IMR-90 (cell line): Measurements from ENCODE around the gene SNX3. TPM values are rescaled to one million over a fixed set of nuclear protein-coding genes. Genes with fewer than 3 reads are reported as not detected.

Experiments
- ATAC-seq: fragments of 200-7000 bp; cut with Tn5 transposase; 2 replicates; pipeline ENCODE4 v1.9.1; 2020; ENCODE audit warnings: low read depth, mild to moderate bottlenecking, moderate library complexity
- BruUV-seq: library from RNA; stranded (reverse); fragments of 400-500 nt; replicated peaks from 2 replicates; lab custom pipeline; 2021; lab: Mats Ljungman, UMichigan
- CTCF ChIA-PET: fragments of 300-600 bp; formaldehyde crosslinking; extraction: SDS; loops from one replicate; lab custom pipeline; 2021; ENCODE audit warnings: antibody characterized with exemption; lab: Yijun Ruan, JAX
- POLR2A ChIA-PET: fragments of 300-600 bp; sonication (Branson Sonifier 250); formaldehyde crosslinking; loops from one replicate; lab custom pipeline; 2022; ENCODE audit warnings: antibody characterized with exemption; ENCODE audit not compliant: unreplicated experiment; lab: Charles Lee
- DNase-seq: peaks from one replicate; pipeline ENCODE4 v3.0.0; 2013
- H2AFZ ChIP-seq: replicated peaks from 2 replicates; pipeline ENCODE3; 2013; ENCODE audit warnings: low read length, mild to moderate bottlenecking; ENCODE audit not compliant: poor library complexity
- H2AK5ac ChIP-seq: 2 replicates; pipeline ENCODE4 v1.6.1; 2013; ENCODE audit warnings: low read depth, low read length, inconsistent platforms
- H2AK9ac ChIP-seq: replicated peaks from 2 replicates; pipeline ENCODE3; 2013; ENCODE audit warnings: mild to moderate bottlenecking, low read depth, low read length, moderate library complexity; ENCODE audit not compliant: poor library complexity
- H2BK120ac ChIP-seq: 2 replicates; pipeline ENCODE4 v1.6.1; 2013; ENCODE audit warnings: low read depth, low read length, inconsistent platforms
- H2BK15ac ChIP-seq: 3 replicates; pipeline ENCODE4 v1.6.1; 2013; ENCODE audit warnings: low read depth, low read length, inconsistent platforms
- H2BK20ac ChIP-seq: 2 replicates; pipeline ENCODE4 v1.6.1; 2013; ENCODE audit warnings: low read depth, mild to moderate bottlenecking, inconsistent platforms, low read length, moderate library complexity
- H2BK5ac ChIP-seq: 2 replicates; pipeline ENCODE4 v1.6.1; 2013; ENCODE audit warnings: mild to moderate bottlenecking, low read depth, low read length, inconsistent platforms; ENCODE audit not compliant: poor library complexity, severe bottlenecking
- H3K14ac ChIP-seq: replicated peaks from 2 replicates; pipeline ENCODE4 v1.6.1; 2013; ENCODE audit warnings: low read depth, low read length, inconsistent platforms
- H3K18ac ChIP-seq: 2 replicates; pipeline ENCODE4 v1.6.1; 2013; ENCODE audit warnings: low read depth, low read length, control low read depth
- H3K23ac ChIP-seq: 2 replicates; pipeline ENCODE4 v1.6.1; 2013; ENCODE audit warnings: low read depth, low read length, inconsistent platforms
- H3K27ac ChIP-seq: 2 replicates; pipeline ENCODE4 v1.5.1; 2013; ENCODE audit warnings: mild to moderate bottlenecking, control low read depth, low read length; ENCODE audit not compliant: insufficient read depth
- H3K27me3 ChIP-seq: 2 replicates; pipeline ENCODE4 v1.6.1; 2013; ENCODE audit warnings: low read length; ENCODE audit not compliant: control insufficient read depth, insufficient read depth
- H3K36me3 ChIP-seq: 2 replicates; pipeline ENCODE4 v1.6.1; 2013; ENCODE audit warnings: low read length, mixed read lengths; ENCODE audit not compliant: control insufficient read depth, insufficient read depth
- H3K4ac ChIP-seq: 2 replicates; pipeline ENCODE4 v1.6.1; 2013; ENCODE audit warnings: low read depth, low read length, inconsistent platforms
- H3K4me1 ChIP-seq: 2 replicates; pipeline ENCODE4 v1.6.1; 2013; ENCODE audit warnings: low read length, mixed read lengths; ENCODE audit not compliant: control insufficient read depth, insufficient read depth
- H3K4me2 ChIP-seq: 2 replicates; pipeline ENCODE4 v1.6.1; 2013; ENCODE audit warnings: low read depth, mild to moderate bottlenecking, control low read depth, low read length, moderate library complexity
- H3K4me3 ChIP-seq: 2 replicates; pipeline ENCODE4 v1.5.1; 2013; ENCODE audit warnings: low read depth, mild to moderate bottlenecking, control low read depth, low read length, moderate library complexity; ENCODE audit not compliant: insufficient read depth
- H3K56ac ChIP-seq: 2 replicates; pipeline ENCODE4 v1.6.1; 2013; ENCODE audit warnings: low read length, inconsistent platforms; ENCODE audit not compliant: insufficient read depth; ENCODE audit errors: extremely low read depth
- H3K79me1 ChIP-seq, 2 experiments: 2 replicates each; pipeline ENCODE4 v1.6.1; 2013; ENCODE audit warnings: low read length in 2 of 2, inconsistent platforms in 1 of 2, low read depth in 1 of 2
- H3K9ac ChIP-seq: 2 replicates; pipeline ENCODE4 v1.6.1; 2013; ENCODE audit warnings: low read depth, low read length, control low read depth
- H3K9me1 ChIP-seq: 2 replicates; pipeline ENCODE4 v1.6.1; 2013; ENCODE audit warnings: low read length, inconsistent platforms; ENCODE audit not compliant: insufficient read depth
- H3K9me3 ChIP-seq: 2 replicates; pipeline ENCODE4 v1.6.1; 2013; ENCODE audit warnings: low read length; ENCODE audit not compliant: control insufficient read depth, insufficient read depth
- H4K20me1 ChIP-seq: 2 replicates; pipeline ENCODE4 v1.6.1; 2013; ENCODE audit warnings: low read length, inconsistent platforms; ENCODE audit not compliant: insufficient read depth
- H4K5ac ChIP-seq: 2 replicates; pipeline ENCODE4 v1.6.1; 2013; ENCODE audit warnings: mild to moderate bottlenecking, low read depth, low read length, control low read depth
- H4K8ac ChIP-seq, 2 experiments: 2 replicates each; pipeline ENCODE4 v1.6.1; 2013; ENCODE audit warnings: low read depth in 2 of 2, low read length in 2 of 2, control low read depth in 1 of 2, inconsistent platforms in 1 of 2
- H4K91ac ChIP-seq: 2 replicates; pipeline ENCODE4 v1.6.1; 2013; ENCODE audit warnings: low read depth, low read length, inconsistent platforms; ENCODE audit not compliant: insufficient read depth
- CEBPB ChIP-seq: IDR thresholded peaks from 2 replicates; pipeline ENCODE4 v1.6.1; 2012; ENCODE audit warnings: low read depth, low read length, improper control_type of control experiment
- CTCF ChIP-seq: conservative IDR thresholded peaks from 2 replicates; pipeline ENCODE4 v1.5.1; 2012; ENCODE audit warnings: mild to moderate bottlenecking, low read depth, low read length, improper control_type of control experiment
- ELK1 ChIP-seq: fragments of 150-350 bp; IDR thresholded peaks from 2 replicates; pipeline ENCODE4 v1.6.1; 2016; ENCODE audit warnings: low read depth, mild to moderate bottlenecking, low read length, moderate library complexity, borderline replicate concordance
- FOS ChIP-seq: fragments of 150-350 bp; IDR thresholded peaks from 2 replicates; pipeline ENCODE4 v1.6.1; 2016; ENCODE audit warnings: low read depth, low read length
- MAFK ChIP-seq: IDR thresholded peaks from 2 replicates; pipeline ENCODE4 v1.6.1; 2012; ENCODE audit warnings: low read depth, low read length, improper control_type of control experiment
- MAZ ChIP-seq: IDR thresholded peaks from 2 replicates; pipeline ENCODE4 v1.6.1; 2012; ENCODE audit warnings: low read depth, mild to moderate bottlenecking, low read length, improper control_type of control experiment, moderate library complexity, borderline replicate concordance
- NFE2L2 ChIP-seq: fragments of 150-350 bp; IDR thresholded peaks from 2 replicates; pipeline ENCODE4 v1.6.1; 2016; ENCODE audit warnings: low read depth, mild to moderate bottlenecking, low read length
- RAD21 ChIP-seq: IDR thresholded peaks from 2 replicates; pipeline ENCODE4 v1.6.1; 2012; ENCODE audit warnings: low read length, improper control_type of control experiment
- RCOR1 ChIP-seq: IDR thresholded peaks from 2 replicates; pipeline ENCODE4 v1.6.1; 2012; ENCODE audit warnings: mild to moderate bottlenecking, low read length, improper control_type of control experiment; ENCODE audit not compliant: insufficient replicate concordance
- SMC3 ChIP-seq: fragments of 150-350 bp; IDR thresholded peaks from 2 replicates; pipeline ENCODE4 v1.6.1; 2016; ENCODE audit warnings: low read depth, mild to moderate bottlenecking, antibody characterized with exemption, low read length, moderate library complexity
- WGBS, 2 experiments: methylation state at CpG; one replicate each; pipeline versions ENCODE4 v1.1.5 to v1.1.7; 2013; ENCODE audit warnings: missing lambda C conversion rate in 2 of 2; ENCODE audit not compliant: insufficient read length in 1 of 2; ENCODE audit errors: extremely low coverage in 2 of 2; 5-methylcytosine and 5-hydroxymethylcytosine counted together
- dilution Hi-C: fragments of 300-500 bp; cut with HindIII; formaldehyde crosslinking; loops from one replicate; pipeline ENCODE4 v1.14.3; 2018; ENCODE audit warnings: low sequenced_read_pairs; ENCODE audit not compliant: unreplicated experiment
- in situ Hi-C: fragments of 300-500 bp; cut with MboI; formaldehyde crosslinking; loops from 3 replicates; pipeline ENCODE4 v1.14.3; 2019; ENCODE audit warnings: low sequenced_read_pairs, inconsistent platforms, mixed read lengths
- intact Hi-C: fragments of 100-400 bp; cut with micrococcal nuclease; formaldehyde crosslinking; loops from 2 replicates; pipeline ENCODE4 v1.10.0; 2022
- polyA plus RNA-seq, 3 experiments: library from polyadenylated mRNA; depleted of rRNA; stranded (reverse); fragments of >200 nt; gene quantifications; 2 replicates each; pipeline ENCODE4 v1.2.3, GENCODE V29; 2012; ENCODE audit warnings: low replicate concordance in 1 of 3
- total RNA-seq: library from RNA; depleted of rRNA; stranded (reverse); fragments of >200 nt; gene quantifications from 2 replicates; pipeline ENCODE4 v1.2.3, GENCODE V29; 2012
- TF ChIP-seq, protein P1 (sequence below): fragments of 150-350 bp; IDR thresholded peaks from 2 replicates; pipeline ENCODE4 v1.6.1; 2017; ENCODE audit warnings: mild to moderate bottlenecking, antibody characterized with exemption, low read length, low read depth

Gene SNX3
- total and polyA plus RNA-seq, 2 of the 4 experiments (the other 2 are of a cell fraction): 105 to 159 TPM

DNA sequence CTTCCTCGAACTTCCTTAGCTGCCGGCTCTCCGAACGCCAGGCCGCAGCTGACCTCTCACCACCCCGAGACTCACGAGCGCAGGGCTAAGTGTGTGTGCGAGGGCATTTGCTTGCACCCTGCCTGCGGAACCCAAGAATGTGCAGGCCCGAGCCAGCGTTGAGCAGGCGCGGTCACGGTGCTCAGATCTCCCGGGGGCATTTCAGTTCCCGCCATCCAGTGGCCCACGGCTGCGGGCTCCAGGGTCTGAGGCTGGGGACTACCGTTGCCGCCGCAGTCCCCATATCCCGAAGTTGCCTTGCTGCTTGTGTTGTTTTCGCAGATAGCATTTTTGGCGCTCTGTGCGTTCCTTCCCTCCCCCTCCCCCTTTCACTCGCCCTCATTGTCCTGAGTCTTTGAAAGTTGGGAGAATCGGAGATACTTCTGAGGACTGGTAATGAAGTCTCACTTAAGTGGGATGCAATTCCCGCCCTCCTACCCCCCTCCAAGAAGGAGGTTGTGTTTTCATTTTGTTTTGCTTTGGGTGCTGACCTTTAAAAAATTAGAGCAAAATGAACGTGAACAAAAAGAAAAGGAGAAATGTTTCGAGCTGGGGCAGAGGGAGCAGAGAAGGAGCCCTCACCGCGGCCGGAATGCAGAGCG, 93.3 kb downstream of the SNX3 start:
- Histone ChIP-seq H3K9me1 (no peaks in the 10 kb centered on the region; the same call in 1 of the 2 replicates), H2BK120ac (no peak overlapping the region), H3K9ac (no peak overlapping the region), H3K27me3 (peaks cover 99% of the 10 kb centered on the region), H3K56ac (no peak overlapping the region), H3K23ac (no peak overlapping the region), H3K79me1 (no peaks in the 10 kb centered on the region), H4K8ac (no peak overlapping the region), H2BK20ac (no peak overlapping the region), H3K36me3 (no peaks in the 10 kb centered on the region), H3K14ac (no peak overlapping the region), H2AK5ac (no peak overlapping the region), H4K5ac (no peak overlapping the region), H3K4ac (no peak overlapping the region), H4K20me1 (no peaks in the 10 kb centered on the region; the same call in none of the 2 replicates), H3K4me3 (no peak overlapping the region), H2AFZ (peak overlapping the region; percentile 43), H2BK15ac (no peak overlapping the region), H3K9me3 (peaks cover 9% of the 10 kb centered on the region), H3K4me2 (no peak overlapping the region), H2BK5ac (no peak overlapping the region), H4K91ac (no peak overlapping the region), H3K4me1 (no peaks in the 10 kb centered on the region; the same call in 1 of the 2 replicates), H3K27ac (no peak overlapping the region), H2AK9ac (no peak overlapping the region), H3K18ac (no peak overlapping the region)
- no peak for TF ChIP-seq ELK1
- no peak for TF ChIP-seq NFE2L2
- TF ChIP-seq, protein P1, sequence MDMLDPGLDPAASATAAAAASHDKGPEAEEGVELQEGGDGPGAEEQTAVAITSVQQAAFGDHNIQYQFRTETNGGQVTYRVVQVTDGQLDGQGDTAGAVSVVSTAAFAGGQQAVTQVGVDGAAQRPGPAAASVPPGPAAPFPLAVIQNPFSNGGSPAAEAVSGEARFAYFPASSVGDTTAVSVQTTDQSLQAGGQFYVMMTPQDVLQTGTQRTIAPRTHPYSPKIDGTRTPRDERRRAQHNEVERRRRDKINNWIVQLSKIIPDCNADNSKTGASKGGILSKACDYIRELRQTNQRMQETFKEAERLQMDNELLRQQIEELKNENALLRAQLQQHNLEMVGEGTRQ: no peak
- no peak for TF ChIP-seq FOS
- TF ChIP-seq MAZ: no peak
- no peak for TF ChIP-seq RAD21
- no peak for TF ChIP-seq RCOR1
- TF ChIP-seq CTCF: no peak
- TF ChIP-seq CEBPB: no peak
- TF ChIP-seq SMC3: no peak
- TF ChIP-seq MAFK: no peak
- WGBS, 2 experiments: 32% methylated on average over 20 of the region's 35 CpGs; no CpG with 5 or more reads in 1 of the 2 experiments
- CTCF ChIA-PET: interaction anchor here (1.3 kb wide), 1 partner anchor 12 kb away, joined by 3 read pairs; no protein-coding TSS in a partner anchor
- DNase-seq (no peak), ATAC-seq (no peak)
- in situ Hi-C loops (no loop called here), dilution Hi-C loops (no loop called here), intact Hi-C loops (no loop called here)
- POLR2A ChIA-PET: no interaction called here
- BruUV-seq: no TSS peak
